ENCODE measurements around the gene FOXF1.

The FOXF1 gene

GRCh38 chr16:86510465-86511261, at the start of gene FOXF1:
FOXF1 (plus strand) TSS chr16:86510527; CDS start chr16:86510570, 43 bp downstream.
- in situ Hi-C loops (cut with MboI; ENCODE audit: low pct_unique_long_range_greater_than_20kb, low sequenced_read_pairs): loop anchor here (10.0 to 25.0 kb wide), 2 partner anchors 436 to 698 kb away; no protein-coding TSS in a partner anchor
- no peak for DNase-seq

GRCh38 chr16:86461037-86461436, 49.3 kb upstream of the FOXF1 start:
- in situ Hi-C loops (cut with MboI; ENCODE audit: low pct_unique_long_range_greater_than_20kb, low sequenced_read_pairs): no loop called here
- DNase-seq: no peak

- DNase-seq: no peak
These were observed 47.8 kb upstream of the FOXF1 start for GRCh38 chr16:86462334-86463084.

GRCh38 chr16:86464044-86464443, 46.3 kb upstream of the FOXF1 start:
- in situ Hi-C loops (cut with MboI; ENCODE audit: low pct_unique_long_range_greater_than_20kb, low sequenced_read_pairs): no loop called here
- DNase-seq: no peak

More at GRCh38 chr16:86462334-86463084, 47.8 kb upstream of the FOXF1 start:
- in situ Hi-C loops (cut with MboI; ENCODE audit: low pct_unique_long_range_greater_than_20kb, low sequenced_read_pairs): no loop called here

- DNase-seq: no peak
- in situ Hi-C loops (cut with MboI; ENCODE audit: low pct_unique_long_range_greater_than_20kb, low sequenced_read_pairs): no loop called here
These were observed 44.9 kb upstream of the FOXF1 start for GRCh38 chr16:86465434-86465833.

DNA sequence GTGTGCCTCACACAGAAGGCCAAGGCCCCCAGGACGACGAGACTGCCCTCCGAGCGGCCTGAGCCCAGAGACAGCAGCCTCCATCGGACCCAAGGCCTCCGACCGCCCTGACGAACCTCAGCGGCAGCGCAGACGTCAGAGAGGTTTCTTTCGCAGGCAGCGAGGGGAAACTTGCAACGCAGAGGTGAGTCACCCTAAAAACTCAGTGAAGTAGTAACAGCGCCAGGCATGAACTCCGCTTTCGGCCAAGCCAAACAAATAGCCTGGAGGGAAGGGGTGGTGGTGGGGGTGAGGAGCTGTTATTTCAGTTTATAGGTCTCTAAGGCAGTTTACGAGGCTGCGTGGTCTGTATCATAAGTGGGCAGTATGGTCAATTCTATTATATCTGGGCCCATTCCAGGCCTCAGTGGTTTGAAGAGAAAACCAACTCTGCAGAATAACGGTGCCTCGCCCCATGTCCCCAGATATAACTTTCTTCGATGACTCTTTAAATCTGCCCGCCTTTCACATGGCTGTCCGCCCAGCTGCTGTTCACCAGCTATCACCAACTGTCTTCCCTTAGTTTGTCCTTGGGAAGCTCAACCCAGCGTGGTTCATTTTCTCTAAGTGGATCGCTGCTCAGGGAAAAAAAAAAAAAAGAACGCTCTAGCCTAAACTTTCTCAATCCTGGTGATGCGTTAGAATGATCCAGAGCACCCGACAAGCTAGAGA, 43.5 kb upstream of the FOXF1 start:
- no peak for DNase-seq
- in situ Hi-C loops (cut with MboI; ENCODE audit: low pct_unique_long_range_greater_than_20kb, low sequenced_read_pairs): no loop called here

DNA sequence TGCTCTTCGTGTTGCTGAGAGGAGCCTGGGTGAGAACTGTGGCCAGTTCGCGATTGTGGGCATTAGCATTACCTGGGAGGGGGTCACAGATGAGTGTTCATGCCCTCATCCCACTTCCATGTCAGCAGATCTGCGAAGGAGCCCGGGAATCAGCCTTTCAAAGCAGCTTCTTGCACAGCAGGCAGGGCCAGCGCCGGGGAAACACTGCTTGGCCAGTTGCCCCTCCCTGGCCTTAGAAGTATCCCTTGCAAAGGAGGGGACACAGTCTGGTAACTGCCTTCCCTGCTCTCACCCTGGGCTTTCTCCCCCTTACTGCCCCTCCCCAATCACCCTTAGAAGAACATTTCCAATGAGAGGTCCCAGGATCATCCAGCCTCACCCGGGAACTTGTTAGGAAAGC, 42.8 kb upstream of the FOXF1 start:
- in situ Hi-C loops (cut with MboI; ENCODE audit: low pct_unique_long_range_greater_than_20kb, low sequenced_read_pairs): no loop called here
- no peak for DNase-seq

DNA sequence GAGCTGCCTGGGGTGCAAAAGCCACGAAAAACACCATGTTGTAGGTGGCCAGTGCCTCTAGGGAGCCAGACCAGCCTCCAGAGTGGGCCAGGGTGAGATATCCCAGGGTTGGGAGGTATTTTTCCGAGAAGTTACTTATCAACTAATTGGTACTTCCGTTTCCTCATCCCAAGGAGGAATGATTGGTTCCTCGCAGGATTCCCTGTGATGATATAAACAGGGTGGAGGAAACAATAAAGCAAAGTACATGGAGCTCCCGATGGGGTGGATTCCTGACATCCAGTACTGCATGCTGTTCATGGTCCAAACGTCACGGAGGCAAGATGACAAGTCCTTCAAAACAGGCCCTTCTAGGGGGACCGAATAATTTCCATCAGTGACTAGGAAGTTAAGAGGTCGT, 39.4 kb upstream of the FOXF1 start:
- no peak for DNase-seq
- in situ Hi-C loops (cut with MboI; ENCODE audit: low pct_unique_long_range_greater_than_20kb, low sequenced_read_pairs): no loop called here

DNA sequence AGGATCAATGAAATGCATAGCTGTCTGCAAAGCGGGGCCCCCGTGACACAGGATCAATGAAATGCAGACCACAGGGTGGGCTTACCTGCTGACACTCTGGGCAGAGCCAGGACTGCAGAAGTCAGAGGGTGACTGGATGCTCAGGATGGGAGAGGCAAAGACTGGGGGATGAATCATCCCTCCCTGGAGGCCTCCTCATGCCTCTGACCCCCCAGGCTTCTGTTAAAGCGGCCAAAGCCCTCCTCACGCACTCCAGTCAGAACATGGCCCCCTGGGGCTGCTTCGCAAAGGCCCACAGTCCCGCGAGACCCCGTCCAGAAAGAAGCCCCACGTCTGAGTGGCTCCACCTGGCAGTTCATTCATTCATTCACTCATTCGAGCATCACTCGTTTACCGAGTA, 38.4 kb upstream of the FOXF1 start:
- in situ Hi-C loops (cut with MboI; ENCODE audit: low pct_unique_long_range_greater_than_20kb, low sequenced_read_pairs): no loop called here
- no peak for DNase-seq

DNA sequence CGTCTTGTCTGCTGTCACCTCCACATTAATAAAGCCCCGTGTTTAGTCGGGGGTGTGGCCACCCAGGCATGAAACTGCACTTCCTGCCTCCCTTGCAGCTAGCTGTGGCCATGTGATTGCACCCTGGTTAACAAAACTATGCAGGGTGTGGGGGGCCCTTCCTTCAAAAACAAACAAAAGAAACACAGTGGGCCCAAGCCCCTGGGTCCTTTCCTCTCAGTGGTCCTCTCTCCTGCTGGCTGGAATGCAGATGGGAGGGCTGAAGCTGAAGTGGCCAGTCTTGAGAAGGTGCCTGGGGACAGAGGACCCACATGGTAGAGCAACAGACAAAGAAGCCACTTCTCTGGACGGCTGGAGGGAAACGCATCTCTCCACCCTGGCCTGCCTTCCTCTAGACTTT, 38.0 kb upstream of the FOXF1 start:
- no peak for DNase-seq
- in situ Hi-C loops (cut with MboI; ENCODE audit: low pct_unique_long_range_greater_than_20kb, low sequenced_read_pairs): no loop called here

- in situ Hi-C loops (cut with MboI; ENCODE audit: low pct_unique_long_range_greater_than_20kb, low sequenced_read_pairs): no loop called here
- DNase-seq: no peak
These were observed 33.3 kb upstream of the FOXF1 start for GRCh38 chr16:86476956-86477534.

- DNase-seq: no peak
- in situ Hi-C loops (cut with MboI; ENCODE audit: low pct_unique_long_range_greater_than_20kb, low sequenced_read_pairs): no loop called here
These were observed 32.7 kb upstream of the FOXF1 start for GRCh38 chr16:86477642-86478041.

DNA sequence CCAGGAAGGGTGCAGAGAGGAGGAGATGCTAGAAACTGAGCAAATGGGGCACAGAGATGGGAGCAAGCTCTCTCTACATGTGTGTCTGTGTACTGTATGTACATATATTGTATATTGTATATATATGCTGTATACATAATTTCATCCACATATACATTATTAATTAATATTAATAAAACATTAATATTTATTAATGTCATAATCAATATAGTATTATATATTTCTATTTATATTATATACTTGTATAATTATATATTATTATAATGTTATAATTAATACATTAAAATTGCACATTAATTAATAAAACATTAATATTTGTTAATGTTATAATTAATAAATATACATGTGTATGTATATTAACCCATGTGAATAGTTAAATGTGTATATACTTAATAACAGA, 31.5 kb upstream of the FOXF1 start:
- in situ Hi-C loops (cut with MboI; ENCODE audit: low pct_unique_long_range_greater_than_20kb, low sequenced_read_pairs): no loop called here
- no peak for DNase-seq

DNA sequence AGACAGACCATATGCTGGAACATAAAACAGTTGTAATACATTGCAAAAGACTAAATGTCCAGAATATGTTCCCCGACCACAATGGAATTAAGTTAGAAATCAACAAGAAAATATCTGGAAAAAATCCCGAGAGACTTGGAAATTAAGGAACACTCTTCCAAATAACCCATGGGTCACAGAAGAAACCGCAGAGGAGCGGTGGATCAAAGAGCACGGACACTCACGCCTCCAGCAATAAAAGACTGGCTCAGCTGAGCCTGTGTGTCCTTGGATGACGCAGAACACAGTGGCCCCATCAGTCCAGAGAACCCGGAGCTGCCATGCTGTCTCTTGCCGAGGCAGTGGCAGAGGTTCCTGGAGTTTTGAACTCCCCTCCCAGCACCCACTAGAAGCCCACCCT, 30.9 kb upstream of the FOXF1 start:
- in situ Hi-C loops (cut with MboI; ENCODE audit: low pct_unique_long_range_greater_than_20kb, low sequenced_read_pairs): no loop called here
- no peak for DNase-seq

- DNase-seq: no peak
- in situ Hi-C loops (cut with MboI; ENCODE audit: low pct_unique_long_range_greater_than_20kb, low sequenced_read_pairs): no loop called here
These were observed 29.9 kb upstream of the FOXF1 start for GRCh38 chr16:86480444-86480843.

DNA sequence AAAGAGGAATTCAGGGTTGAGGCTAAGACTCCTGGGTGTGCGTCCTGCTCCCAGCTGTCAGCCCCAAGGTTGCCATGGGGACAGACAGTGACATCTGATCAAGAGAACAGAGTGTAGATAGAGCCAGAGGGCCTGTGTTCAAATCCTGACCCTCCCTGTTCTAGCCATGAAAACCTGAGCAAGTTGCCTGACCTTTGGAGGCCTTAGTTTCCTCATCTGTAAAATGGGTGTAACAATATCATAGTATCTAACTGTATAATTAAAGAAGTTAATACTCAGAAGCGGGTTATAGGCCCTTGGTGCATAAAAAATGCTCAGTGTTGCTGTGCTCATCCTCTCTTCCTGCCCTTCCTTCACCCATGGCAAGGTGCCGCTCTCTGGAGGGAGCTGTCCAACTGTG, 28.7 kb upstream of the FOXF1 start:
- in situ Hi-C loops (cut with MboI; ENCODE audit: low pct_unique_long_range_greater_than_20kb, low sequenced_read_pairs): no loop called here
- DNase-seq: no peak

DNA sequence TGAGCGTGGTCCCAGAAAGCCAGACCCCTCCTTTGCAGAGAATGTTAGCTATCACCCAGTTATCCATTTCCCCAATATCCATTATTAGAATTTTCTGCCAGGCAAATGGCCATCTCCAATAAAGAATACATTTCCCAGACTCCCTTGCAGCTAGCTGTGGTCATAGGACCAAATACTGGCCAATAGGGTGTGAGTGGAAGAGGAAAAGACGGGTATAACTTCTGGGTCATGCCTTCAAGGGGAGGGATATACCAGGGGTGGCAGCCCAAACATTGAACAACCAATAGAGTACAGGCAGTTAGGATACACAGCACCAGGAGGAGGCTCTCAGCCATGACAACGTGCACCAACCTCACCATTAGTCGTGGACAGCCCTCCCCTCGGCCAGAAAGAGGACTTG, 26.1 kb upstream of the FOXF1 start:
- no peak for DNase-seq
- in situ Hi-C loops (cut with MboI; ENCODE audit: low pct_unique_long_range_greater_than_20kb, low sequenced_read_pairs): no loop called here

- no peak for DNase-seq
- in situ Hi-C loops (cut with MboI; ENCODE audit: low pct_unique_long_range_greater_than_20kb, low sequenced_read_pairs): no loop called here
These were observed 24.6 kb upstream of the FOXF1 start for GRCh38 chr16:86485746-86486145.

DNA sequence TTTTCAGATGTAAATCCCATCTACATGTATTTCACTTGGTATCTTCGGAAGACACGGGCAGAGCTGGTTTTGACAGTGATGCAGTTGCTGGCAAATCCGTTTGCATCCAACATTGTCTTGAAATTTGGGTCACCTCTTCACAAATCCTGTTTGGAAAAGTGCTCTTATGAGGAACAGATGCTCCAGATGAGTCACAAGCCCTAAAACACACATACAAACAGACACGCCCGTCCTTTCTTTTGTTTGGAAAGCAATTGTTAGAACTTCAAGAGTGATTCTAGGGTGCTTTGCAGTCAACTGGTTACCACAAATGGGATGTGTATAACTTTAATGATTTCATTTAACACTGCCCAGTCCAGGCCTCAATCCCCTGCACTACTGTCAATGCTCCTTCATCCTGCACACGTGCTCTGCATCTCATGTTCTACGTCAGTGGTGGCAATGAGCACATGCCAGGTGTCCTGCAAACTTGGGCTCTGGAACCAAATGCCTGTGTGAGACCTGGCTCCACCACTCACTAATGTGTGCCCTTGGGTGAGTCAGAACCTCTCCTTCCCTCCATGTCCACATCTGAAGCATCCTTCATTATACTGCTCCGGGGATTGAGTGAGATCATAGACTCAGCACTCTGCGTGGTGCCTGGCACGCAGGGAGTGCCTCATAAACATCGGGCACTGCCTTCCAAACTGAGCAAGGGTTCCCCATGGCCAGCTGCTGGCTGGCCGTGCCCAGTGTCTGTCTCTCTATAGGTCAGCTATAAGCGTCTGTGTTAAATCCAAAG, 19.3 kb upstream of the FOXF1 start:
- in situ Hi-C loops (cut with MboI; ENCODE audit: low pct_unique_long_range_greater_than_20kb, low sequenced_read_pairs): no loop called here
- no peak for DNase-seq

Data from KBM-7 (cell line).